M059J (cell line): ENCODE results near the gene CARD10. TPM values are rescaled to one million over a fixed set of nuclear protein-coding genes. Genes with fewer than 3 reads are reported as not detected.

ENCODE experiments used
- DNase-seq: peaks from one replicate; pipeline ENCODE4 v3.0.0-alpha.2; 2012; ENCODE audit warnings: low read depth
- total RNA-seq: library from RNA; depleted of rRNA; stranded (reverse); fragments of >200 nt; shearing (Covaris generic); gene quantifications from 2 replicates; pipeline ENCODE4 v1.2.3, GENCODE V29; 2014

Gene CARD10
- total RNA-seq, 1 experiment from 2014 or later = 10.6 TPM

DNA sequence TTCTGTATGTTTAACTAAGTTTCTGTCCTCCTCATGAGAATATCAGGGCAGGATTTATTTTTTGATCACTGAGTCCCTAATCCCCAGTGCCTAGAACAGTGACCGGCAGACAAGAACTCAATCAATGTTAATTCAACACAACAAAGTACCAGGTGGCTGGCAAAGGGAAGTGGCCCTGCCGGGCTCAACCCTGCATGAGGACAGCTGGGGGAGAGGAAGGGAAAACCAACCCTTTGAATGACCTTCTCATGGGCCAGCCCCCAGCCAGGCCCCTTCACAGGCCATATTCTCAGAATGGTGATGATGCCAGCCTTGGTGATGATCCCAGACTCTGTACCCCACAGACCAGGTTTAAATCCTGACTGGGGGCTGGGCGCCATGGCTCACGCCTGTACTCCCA is 31.6 kb downstream of the CARD10 start:
- no peak for DNase-seq

DNA sequence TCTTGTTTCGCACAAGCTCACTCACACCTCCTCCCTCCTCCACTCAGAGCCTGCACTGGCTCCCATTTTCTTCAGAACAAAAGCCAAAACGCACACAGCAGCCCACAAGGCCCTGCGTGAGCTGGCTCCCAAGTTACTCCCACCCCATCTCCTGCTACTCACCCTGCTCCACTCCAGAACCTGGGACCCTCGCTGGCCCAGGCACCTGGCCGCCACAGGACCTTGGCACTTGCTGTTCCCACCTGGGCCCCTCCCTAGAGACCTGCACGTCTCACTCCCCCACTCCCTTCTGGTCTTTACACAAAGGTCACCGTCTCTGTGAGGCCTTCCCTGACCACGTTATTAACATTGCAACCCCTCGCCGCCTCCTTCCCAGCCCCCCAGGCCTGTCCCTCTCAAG is 32.1 kb downstream of the CARD10 start:
- DNase-seq = no peak

DNA sequence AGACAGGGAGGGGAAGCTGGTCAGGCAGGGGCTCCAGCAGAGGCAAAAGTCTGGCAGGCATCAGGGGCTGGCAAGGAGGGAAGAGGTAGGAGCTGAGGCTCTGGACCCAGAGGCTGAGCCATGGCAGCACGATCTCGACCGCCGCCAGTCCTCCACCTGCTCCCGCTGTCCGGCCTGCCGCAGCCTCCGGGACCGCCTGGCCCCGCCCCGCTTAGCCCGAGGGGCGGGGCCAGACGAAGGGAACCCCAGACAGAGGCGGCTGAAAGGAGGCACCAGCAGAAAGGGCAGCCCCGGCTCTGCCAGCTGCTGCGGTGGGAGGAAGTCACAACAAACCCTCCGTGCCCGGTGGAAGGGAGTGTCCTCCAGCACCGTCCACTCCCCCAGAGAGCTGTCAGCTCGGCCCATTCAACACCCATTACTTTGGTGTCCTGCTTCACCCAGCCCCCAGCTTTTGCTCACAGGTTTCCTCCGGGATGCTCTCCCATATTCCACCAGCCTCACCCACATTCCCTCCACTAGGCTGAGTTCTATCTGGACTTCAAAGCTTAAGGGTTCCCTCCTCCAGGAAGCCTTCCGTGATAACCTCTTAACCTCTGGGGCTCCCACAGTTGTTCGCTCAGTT is 32.9 kb downstream of the CARD10 start, which contains the start of gene MFNG:
Gene MFNG, minus strand, starts transcription at position 161 of the 622 bp plus-strand sequence. CDS start 207 bp downstream, outside the sequence.
- DNase-seq = peak; percentile 79

DNA sequence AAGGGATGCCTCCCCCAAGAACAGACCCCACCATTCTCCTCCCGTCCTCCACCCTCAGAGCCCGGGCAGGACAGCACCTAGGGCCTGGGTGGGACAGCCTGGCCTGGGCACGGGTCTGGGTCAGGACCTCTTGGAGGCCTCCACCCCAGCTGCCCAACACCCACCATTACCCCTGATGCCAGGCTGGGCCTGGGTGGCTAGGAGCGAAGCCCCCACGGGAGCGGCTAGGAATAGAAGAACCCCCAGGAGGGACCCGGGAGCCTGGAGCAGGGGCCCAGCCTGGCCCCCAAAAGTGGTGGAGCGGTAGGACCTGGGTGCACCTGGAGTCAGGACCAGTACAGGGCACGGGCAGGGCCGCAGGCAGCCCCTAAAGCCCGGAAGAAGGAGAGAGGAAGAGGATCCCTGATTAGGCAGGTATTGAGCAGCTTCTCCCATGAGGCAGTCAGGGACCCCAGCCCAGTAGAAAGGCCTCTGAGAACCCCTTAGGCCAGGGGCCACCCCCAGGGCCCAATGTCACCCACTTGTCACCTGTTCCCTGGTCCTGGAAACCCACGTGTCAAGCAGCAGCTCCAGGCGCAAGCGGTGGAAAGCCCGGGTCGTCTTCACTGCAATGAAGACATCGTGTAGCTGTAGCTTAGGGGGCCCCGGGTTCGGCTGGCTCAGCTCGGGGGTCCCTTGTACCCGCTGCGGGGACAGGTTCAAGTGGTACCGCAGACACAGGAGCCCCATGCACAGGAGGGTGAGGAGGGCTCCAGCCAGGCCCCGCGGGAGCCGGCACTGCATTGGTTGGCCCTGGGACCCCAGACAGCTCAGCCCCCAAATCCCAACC is 33.6 kb downstream of the CARD10 start:
- no peak for DNase-seq

DNA sequence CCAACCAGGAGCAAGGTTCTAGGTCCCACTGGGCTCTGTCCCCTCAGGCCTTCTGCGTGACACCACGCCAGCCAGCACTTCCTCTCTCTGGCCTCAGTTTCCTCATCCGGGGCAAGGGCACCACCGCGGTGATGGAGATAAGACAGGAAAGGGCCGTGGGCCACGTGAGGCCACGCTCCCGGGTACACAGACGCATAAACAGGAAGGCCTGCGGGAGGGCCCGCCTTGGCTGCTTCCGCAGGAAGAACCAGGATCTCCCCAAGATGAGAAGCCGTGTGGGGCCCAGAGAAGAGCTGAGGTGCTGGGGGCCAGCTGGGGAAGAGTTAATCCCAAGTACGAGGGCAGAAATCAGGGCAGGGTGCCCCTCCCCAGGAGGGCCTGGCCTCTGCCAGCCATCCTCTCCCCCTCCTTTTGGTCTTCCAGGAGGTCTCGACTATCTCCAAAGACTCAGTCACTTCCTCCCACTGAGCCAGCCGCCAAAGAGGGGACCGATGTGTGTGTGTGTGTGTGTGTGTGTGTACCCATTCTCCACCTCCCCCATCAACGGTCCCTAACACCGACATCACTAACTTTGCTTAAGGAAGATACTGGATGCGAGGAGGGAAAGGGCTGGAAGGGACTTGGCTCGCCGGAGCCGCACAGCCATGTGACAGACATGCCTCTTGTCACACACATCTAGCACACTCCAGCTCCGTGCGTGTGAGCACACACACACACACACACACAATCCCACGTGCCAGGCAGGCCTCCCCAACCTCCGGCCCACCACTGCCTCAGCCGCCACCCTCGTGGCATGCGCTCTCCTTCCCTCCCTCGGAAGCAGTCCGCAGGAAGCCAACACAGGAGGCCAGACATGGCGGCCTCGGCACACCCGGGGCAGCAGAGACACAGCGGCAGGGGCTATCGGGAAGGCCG is 34.5 kb downstream of the CARD10 start:
- no peak for DNase-seq

DNA sequence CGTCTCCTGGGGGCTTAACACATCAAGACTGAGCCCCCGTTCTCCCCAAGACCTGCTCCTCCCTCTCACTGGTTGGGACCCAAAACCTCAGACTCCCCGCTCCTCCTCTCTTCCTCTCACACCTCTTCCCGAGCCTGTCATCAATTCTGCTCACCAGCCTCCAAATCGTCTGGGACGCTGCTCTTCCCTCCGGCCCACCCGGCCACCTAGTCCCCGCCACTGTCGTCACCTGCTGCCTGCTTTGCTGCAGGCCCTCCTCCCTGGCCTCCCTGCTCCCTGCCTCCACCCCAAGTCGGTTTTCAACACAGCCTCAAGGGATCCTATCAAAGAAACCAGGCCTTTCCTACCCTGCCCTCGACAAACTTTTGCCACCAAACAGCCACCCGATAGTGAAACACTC is 36.2 kb downstream of the CARD10 start:
- no peak for DNase-seq

DNA sequence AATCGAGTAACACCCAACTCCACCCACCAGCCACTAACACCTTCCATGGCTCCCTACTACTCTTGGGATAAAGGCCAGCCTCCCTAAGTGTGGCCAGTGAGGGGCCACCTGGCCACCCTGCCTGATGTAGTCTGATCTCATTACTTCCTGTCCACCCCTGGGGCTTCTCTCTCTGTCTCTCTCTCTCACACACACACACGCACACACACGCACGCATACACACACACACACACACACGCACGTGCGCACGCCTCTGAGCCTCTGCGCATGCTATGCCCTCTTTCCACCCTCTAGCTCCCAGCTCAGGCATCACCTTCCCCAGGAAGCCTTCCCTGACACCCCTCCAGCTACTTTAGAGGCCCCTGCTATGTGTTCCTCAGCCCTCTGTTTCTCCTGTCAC is 37.0 kb downstream of the CARD10 start:
- no peak for DNase-seq

DNA sequence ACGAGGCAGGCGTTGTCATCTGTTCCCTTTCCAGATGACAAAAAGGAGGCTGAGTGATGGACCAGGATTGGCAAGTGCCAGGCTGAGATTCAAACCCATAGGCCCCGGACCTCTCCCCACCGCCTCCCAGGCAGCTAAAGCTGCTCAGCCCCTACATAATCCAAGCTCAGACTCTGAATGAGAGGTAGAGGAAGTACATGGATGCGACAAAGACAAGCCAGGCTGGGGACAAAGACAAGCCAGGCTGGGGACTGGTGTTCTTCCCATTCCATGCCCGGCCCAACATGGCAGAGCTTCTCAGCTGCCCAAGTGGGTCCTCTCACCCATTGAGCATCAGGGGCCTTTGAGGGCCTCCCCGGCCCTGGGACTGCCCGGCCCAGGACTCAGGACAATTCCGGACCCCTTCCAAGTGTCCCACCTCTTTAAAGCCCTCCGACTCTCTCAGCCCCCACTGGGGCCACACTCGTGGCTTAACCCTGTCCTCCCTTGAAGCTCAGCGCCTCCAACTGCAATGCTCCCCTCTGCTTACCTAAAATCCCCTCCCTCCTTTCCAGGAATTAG is 37.8 kb downstream of the CARD10 start:
- DNase-seq = no peak

DNA sequence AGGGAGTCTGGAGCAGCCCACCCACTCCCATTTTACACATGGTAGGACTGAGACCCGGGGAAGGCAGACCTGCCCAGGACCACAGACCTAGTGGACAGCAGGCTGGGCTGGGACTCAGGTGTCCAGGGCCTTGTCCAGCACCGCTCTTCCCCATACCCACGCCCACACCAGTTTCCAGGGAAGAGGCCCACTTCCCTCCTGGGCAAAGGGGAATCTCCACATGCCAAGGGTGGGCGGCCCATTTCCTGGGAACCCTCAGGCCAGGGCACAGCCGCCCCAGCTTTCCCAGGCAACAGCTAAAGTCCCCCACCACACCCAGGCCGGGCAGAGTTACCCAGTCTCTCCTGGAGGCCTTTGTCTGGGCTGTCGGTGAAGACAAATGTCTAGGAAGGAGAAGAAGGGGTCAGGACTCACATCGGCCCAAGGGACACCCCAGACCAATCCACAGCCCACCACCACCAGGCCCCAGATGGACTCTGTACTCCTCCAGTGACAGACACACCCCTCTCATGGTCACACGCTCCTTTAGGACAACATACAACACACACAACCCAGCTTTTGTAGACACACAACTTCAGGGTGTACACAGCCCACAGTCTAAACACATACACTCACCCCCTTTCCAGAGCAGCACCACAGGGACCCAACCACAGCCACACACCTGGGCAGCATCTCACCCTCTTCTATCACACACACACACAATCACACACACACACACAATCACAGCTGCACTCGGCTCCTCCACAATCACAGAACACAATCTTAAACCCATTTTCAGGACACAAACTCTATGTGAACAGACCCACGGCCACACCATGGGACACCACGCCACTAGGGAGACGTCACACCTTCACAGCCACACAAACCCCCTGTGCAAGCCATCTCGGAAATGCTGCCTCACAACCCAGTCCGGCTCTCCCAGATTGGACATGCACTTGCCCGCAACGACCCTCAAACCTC is 38.5 kb downstream of the CARD10 start:
- DNase-seq = no peak

DNA sequence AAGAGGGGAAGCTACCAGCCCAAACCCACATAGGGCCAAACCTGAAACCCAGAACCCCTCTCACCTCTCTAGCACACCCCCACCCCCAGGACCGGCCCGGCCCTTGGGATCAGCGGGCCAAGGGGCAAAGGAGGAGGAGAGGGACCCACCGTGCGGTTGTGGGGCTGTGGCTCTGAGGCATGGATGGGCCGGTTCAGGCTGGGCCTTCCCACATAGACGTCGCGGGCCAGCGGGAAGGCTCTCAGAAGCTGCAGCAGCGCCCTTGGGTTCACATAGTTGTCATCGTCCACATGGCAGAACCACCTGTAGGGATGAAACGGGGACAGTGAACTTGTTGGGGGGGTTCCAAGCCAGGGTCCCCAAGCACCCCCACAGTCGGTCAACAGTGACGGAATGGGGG is 40.0 kb downstream of the CARD10 start:
- no peak for DNase-seq

DNA sequence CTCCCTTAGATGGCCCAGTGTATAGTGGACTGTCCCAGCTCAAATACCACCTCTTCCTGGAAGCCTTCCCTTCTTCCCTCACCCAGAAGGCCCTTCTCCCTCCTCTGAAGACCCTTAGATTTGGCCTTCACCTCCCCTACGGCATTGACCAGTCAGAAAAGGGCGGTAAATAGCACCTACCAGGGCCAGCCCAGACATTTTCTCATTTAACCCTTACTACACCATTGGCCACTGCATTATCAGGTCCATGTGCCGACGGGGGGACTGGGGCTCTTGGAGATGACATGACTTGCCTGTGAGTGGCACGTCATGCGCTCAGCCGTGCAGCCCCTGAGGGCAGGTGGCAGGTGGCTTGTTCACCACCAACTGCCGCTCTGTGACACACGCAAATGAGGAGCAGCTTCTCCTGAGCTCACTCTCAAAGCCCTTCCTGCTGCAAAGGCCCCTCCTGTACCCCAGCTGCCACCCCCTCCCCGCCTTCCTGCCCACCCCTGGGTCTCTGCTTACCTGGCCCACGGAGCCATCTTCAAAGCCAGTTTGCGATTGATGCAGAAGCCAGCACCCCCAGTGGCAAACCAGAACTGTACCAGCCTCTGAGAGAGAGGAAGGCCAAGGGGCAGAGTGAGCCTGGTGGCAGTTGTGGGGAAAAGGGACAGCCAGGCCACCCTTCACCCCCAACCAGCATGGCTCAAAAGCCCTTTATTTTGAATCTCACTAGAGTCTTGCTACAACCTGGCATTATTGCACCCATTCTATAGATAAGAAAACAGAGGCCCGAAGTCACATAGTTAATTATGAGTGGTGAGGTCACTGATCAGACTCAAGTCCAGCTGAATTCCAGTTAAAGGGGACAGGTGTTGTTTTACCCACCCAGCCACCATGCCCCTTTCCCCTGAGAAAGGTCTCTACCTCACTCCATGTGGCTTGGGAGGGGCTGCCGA is 42.6 kb downstream of the CARD10 start:
- DNase-seq = no peak

DNA sequence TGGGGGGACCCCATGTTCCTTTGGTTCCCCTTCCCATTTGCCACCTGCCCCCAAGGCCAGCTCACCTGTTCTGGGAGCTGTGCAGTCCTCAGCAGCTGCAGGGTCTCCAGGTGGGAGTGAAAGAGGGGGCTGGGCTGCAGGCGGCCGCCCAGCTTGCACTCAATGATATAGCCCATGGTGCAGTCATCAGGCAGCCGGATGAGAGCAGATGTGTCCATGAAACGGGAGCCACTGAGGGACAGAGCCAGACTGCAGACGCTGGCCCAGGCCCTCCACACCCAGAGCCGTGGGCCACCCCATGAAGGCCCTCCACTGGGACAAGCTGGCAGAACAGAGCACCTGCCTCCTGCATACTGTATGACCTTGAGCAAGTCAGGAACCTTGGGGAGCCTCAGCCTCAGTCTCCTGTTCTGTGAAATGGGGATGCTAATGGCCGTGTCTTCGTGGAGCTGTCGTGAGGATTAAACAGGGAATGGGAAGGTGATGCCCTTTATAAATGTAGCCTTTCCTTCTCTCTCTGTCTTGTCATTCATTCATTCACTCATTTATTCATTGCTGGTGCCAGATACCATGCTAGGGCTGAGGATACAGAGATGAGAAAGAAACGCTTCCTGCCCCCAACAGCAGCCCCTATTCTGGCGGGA is 44.6 kb downstream of the CARD10 start:
- DNase-seq = no peak

DNA sequence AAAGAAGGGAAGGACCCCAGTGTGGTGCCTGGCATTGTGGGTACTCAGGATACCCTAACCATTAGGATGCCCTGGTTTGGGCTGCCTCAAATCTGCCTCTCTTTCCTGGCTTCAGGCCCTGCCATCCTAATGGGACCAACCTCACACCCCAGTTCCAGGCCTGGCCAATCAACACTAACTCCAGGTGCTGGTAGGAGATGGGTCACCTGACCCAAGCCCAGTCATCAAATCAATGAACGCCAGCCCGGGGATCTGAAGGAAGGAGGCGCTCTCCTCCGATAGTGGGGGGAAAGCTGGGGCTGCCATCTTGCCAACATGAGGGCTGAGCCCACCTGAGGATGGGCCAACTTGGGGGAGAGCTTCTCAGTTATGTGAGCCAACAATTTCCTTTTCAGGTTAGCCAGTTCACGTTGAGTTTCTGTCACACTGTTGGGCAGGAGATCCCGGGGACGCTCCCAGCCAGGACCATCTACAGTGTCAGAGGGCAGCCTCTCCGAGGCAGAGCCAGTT is 45.7 kb downstream of the CARD10 start:
- no peak for DNase-seq

DNA sequence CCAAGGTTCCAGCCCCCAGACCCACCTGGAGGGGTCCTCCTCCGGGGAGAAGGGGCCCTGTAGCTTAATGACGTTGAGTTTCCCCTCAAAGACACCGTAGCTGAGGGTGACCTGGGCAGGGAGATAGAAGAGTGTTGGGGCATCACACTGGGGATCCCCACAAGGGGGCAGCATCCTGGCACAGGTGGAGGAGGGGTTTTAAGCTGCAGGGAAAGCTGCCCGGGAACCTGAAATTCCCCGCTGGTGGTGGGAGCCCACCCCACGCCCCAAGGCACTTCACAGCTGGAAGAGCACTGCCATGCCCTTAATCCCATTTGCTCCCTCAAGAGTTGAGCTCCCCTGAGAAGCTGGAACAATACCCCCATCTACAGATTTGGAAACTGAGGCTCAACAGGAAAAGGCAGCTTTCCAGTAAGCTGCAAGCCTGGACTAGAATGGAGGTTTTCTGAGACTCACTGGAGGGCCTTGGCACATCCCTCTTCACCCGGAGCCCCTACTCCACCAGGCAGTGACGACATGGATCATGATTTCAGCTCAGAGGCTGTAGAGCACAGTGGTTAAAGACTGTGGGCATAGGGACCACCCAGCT is 46.7 kb downstream of the CARD10 start:
- DNase-seq = peak; percentile 37

DNA sequence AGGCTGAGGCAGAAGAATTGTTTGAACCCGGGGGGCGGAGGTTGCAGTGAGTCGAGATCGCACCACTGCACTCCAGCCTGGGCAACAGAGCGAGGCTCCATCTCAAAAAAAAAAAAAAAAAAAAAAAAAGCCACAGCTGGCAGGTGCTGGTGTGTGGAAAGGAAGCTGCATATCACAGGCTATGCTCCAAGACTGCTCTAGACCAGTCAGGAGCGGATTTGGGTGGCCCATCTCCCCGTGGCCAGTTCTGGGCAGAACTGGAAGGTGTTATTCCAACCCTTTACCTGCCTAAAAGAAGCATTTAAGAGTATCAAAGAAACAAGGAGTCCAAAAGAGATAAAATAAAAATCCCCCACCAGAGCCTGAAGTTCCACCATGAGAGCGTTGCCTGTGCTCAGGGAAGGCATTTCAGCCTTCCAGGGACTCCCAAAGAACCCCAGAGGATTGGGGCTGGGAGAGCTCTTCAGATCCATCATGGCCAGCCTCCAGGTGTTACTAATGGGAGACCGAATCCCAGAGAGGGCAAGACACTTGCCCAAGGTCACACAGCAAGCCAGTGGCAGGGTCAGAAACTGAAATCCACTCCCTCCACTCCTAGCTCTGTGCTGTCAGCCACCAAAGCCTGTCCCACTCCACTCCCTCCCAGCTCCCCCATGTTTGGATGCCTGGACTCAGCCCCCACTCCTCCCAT is 47.3 kb downstream of the CARD10 start:
- no peak for DNase-seq

DNA sequence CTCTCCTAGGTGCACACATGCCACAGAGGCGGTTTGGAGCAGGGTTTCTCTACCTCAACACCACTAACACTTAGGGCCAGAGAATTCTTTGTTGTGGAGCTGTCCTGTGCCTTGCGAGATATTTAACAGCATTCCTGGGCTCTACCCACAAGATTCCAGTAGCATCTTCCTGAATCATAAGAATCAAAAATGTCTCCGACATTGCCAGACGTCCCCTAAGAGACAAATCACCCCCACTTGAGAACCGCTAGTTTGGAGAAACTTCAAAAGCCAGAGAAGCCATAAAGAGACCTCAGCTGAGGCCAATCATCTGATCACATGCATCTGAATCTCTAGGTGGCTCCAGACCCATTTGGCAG is 49.1 kb downstream of the CARD10 start:
- DNase-seq = no peak

DNA sequence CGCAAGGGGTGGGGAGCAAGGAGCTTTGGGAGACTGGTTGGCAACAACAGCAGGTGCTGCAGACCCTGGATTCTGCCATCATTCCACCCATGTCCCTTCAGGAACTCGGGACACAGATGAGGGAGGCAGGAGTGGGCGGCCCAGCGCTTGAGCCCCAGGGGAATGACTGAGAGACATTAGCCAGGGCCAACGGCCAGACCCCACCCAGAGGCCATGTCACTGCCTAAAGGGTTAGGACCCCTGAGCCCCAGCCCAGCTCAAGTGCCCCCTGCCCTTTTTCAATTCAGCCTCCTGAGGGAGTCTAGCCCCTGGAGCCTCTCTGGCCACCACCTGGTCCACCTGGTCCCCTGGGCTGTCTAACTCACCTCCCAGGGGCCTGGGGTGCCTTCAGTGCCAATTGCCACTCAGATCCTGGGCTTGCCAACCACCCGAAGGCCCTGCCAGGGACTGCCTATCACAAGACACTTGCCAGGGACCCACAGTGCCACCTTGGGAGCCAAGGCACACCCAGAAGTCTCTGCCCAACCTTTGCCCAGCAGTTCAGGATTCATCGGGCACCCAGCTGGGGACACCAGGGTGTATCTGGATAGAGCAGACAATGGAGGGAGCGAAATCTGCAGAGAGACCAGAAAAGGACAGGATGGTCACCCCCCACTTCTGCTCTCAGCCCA is 49.7 kb downstream of the CARD10 start:
- no peak for DNase-seq
